GM23338 (cell line): ENCODE results near the gene DPYSL3. TPM values are rescaled to one million over a fixed set of nuclear protein-coding genes. Genes with fewer than 3 reads are reported as not detected.

ENCODE experiments used
- ATAC-seq: fragments of 200-7000 bp; cut with Tn5 transposase; 3 replicates; pipeline ENCODE4 v1.9.1; 2020
- DNase-seq: peaks from one replicate; pipeline ENCODE4 v3.0.0-alpha.2; 2015; ENCODE audit warnings: low spot score
- H2AFZ ChIP-seq: fragments of 200-600 bp; sonication (generic); 2 replicates; pipeline ENCODE4 v1.8.0; 2016; ENCODE audit warnings: antibody characterized with exemption, mild to moderate bottlenecking, moderate library complexity
- H3F3A ChIP-seq: fragments of 200-600 bp; sonication (generic); replicated peaks from 2 replicates; pipeline ENCODE4 v1.8.0; 2017; ENCODE audit warnings: antibody characterized with exemption, mixed run types, low read depth
- H3K27ac ChIP-seq: fragments of 200-600 bp; sonication (generic); 2 replicates; pipeline ENCODE4 v1.6.1; 2016; ENCODE audit warnings: low read depth
- H3K27me3 ChIP-seq: fragments of 200-600 bp; sonication (generic); 2 replicates; pipeline ENCODE4 v1.8.0; 2016; ENCODE audit warnings: mild to moderate bottlenecking, mixed run types, moderate library complexity; ENCODE audit not compliant: insufficient read depth
- H3K36me3 ChIP-seq: fragments of 200-600 bp; sonication (generic); 2 replicates; pipeline ENCODE4 v1.8.0; 2016; ENCODE audit warnings: mild to moderate bottlenecking; ENCODE audit not compliant: insufficient read depth
- H3K4me1 ChIP-seq: fragments of 200-600 bp; sonication (generic); 2 replicates; pipeline ENCODE4 v1.8.0; 2016; ENCODE audit warnings: mild to moderate bottlenecking, moderate library complexity; ENCODE audit not compliant: insufficient read depth
- H3K4me2 ChIP-seq: fragments of 200-600 bp; sonication (generic); 2 replicates; pipeline ENCODE4 v1.7.1; 2017; ENCODE audit warnings: mixed run types
- H3K4me3 ChIP-seq: fragments of 200-600 bp; sonication (generic); 2 replicates; pipeline ENCODE4 v1.6.1; 2016; ENCODE audit warnings: mixed run types
- H3K79me2 ChIP-seq: fragments of 200-600 bp; sonication (generic); replicated peaks from 2 replicates; pipeline ENCODE4 v1.8.0; 2017; ENCODE audit warnings: mild to moderate bottlenecking; ENCODE audit not compliant: insufficient read depth
- H3K9me2 ChIP-seq: fragments of 200-600 bp; sonication (generic); 2 replicates; pipeline ENCODE4 v1.8.0; 2017; ENCODE audit not compliant: insufficient read depth
- H4K20me1 ChIP-seq: fragments of 200-600 bp; sonication (generic); replicated peaks from 2 replicates; pipeline ENCODE4 v1.8.0; 2017; ENCODE audit warnings: mild to moderate bottlenecking; ENCODE audit not compliant: insufficient read depth
- H3K27ac Mint-ChIP-seq: 2 replicates; pipeline ENCODE4 v1.8.0; 2020; ENCODE audit warnings: inconsistent platforms, mild to moderate bottlenecking, moderate library complexity, mixed read lengths
- H3K27me3 Mint-ChIP-seq: 3 replicates; pipeline ENCODE4 v1.8.0; 2022; ENCODE audit warnings: low read depth, mild to moderate bottlenecking, moderate library complexity, mixed read lengths, inconsistent platforms; ENCODE audit not compliant: insufficient read depth, poor library complexity
- H3K36me3 Mint-ChIP-seq: 3 replicates; pipeline ENCODE4 v1.8.0; 2021; ENCODE audit warnings: low read depth, mild to moderate bottlenecking, inconsistent platforms, moderate library complexity, mixed read lengths
- H3K4me1 Mint-ChIP-seq: 3 replicates; pipeline ENCODE4 v1.8.0; 2020; ENCODE audit warnings: mild to moderate bottlenecking, inconsistent platforms, mixed read lengths
- H3K4me3 Mint-ChIP-seq: 3 replicates; pipeline ENCODE4 v1.8.0; 2021; ENCODE audit warnings: moderate library complexity, mild to moderate bottlenecking, inconsistent platforms, mixed read lengths
- H3K9me3 Mint-ChIP-seq: 3 replicates; pipeline ENCODE4 v1.8.0; 2020; ENCODE audit warnings: moderate library complexity, mild to moderate bottlenecking, inconsistent platforms, mixed read lengths
- CREB1 ChIP-seq: fragments of 250-450 bp; sonication (Bioruptor Pico); IDR thresholded peaks from 2 replicates; pipeline ENCODE4 v1.5.0; 2020; ENCODE audit warnings: low read depth, mild to moderate bottlenecking, moderate library complexity
- CTCF ChIP-seq, 2 experiments: fragments of 200-600 bp in 1 of 2; sonication (generic) in 1 of 2; conservative IDR thresholded peaks; 2 replicates each; pipeline versions ENCODE4 v1.5.1 to v1.6.1; 2016 to 2017; ENCODE audit warnings: antibody characterized with exemption in 2 of 2, low read depth in 2 of 2, mild to moderate bottlenecking in 2 of 2, moderate library complexity in 1 of 2
- ETS1 ChIP-seq: IDR thresholded peaks from 2 replicates; pipeline ENCODE4 v1.6.1; 2016; ENCODE audit warnings: antibody characterized with exemption
- EZH2 ChIP-seq: fragments of 200-600 bp; sonication (generic); IDR thresholded peaks from one replicate; pipeline ENCODE4 v1.8.0; 2017; ENCODE audit warnings: antibody characterized with exemption, mild to moderate bottlenecking, low read depth; ENCODE audit not compliant: unreplicated experiment
- EZH2phosphoT487 ChIP-seq: fragments of 200-600 bp; sonication (generic); IDR thresholded peaks from one replicate; pipeline ENCODE4 v1.8.1; 2018; ENCODE audit warnings: antibody characterized with exemption; ENCODE audit not compliant: unreplicated experiment
- JUNB ChIP-seq: IDR thresholded peaks from one replicate; pipeline ENCODE4 v1.6.1; 2016; ENCODE audit warnings: antibody characterized with exemption; ENCODE audit not compliant: unreplicated experiment
- NANOG ChIP-seq: IDR thresholded peaks from 2 replicates; pipeline ENCODE4 v1.6.1; 2016; ENCODE audit warnings: antibody characterized with exemption, borderline replicate concordance
- POLR2AphosphoS5 ChIP-seq: IDR thresholded peaks from 2 replicates; pipeline ENCODE4 v1.6.1; 2016; ENCODE audit warnings: antibody characterized with exemption, low read depth
- REST ChIP-seq: IDR thresholded peaks from one replicate; pipeline ENCODE4 v1.6.1; 2018; ENCODE audit warnings: antibody characterized with exemption; ENCODE audit not compliant: unreplicated experiment
- STAT1 ChIP-seq: IDR thresholded peaks from one replicate; pipeline ENCODE4 v1.6.1; 2016; ENCODE audit warnings: antibody characterized with exemption; ENCODE audit not compliant: unreplicated experiment
- ZNF114 ChIP-seq: fragments of 250-450 bp; sonication (Bioruptor Pico); IDR thresholded peaks from 2 replicates; pipeline ENCODE4 v1.5.0; 2020; ENCODE audit warnings: mild to moderate bottlenecking, moderate library complexity
- ZNF331 ChIP-seq: fragments of 250-450 bp; sonication (Bioruptor Pico); IDR thresholded peaks from 2 replicates; pipeline ENCODE4 v1.5.0; 2020; ENCODE audit warnings: low read depth, mild to moderate bottlenecking, moderate library complexity
- ZNF462 ChIP-seq: fragments of 250-450 bp; sonication (Bioruptor Pico); IDR thresholded peaks from 2 replicates; pipeline ENCODE4 v1.5.0; 2020; ENCODE audit warnings: mild to moderate bottlenecking, moderate library complexity
- polyA plus RNA-seq: library from polyadenylated mRNA; unstranded; fragments of >200 nt; fragmentation: Nextera tagmentation; extraction: Ambion mirVana; gene quantifications from 2 replicates; pipeline ENCODE4 v1.2.1, GENCODE V29; 2016
- total RNA-seq: library from RNA; depleted of rRNA; stranded (reverse); fragments of >200 nt; shearing (Covaris generic); gene quantifications from 2 replicates; pipeline ENCODE4 v1.2.3, GENCODE V29; 2014

DPYSL3 gene
- total and polyA plus RNA-seq, 2 experiments from 2014 or later: 97.6 to 455 TPM

- no peaks in the 10 kb centered on the region; the same call in none of the 2 replicates for H3F3A ChIP-seq
- no peaks in the 10 kb centered on the region for H3K27me3 Mint-ChIP-seq
- H3K27me3 ChIP-seq: no peaks in the 10 kb centered on the region
- no peak overlapping the region for H3K27ac ChIP-seq
- no peaks in the 10 kb centered on the region for H4K20me1 ChIP-seq
- no peak for TF ChIP-seq EZH2phosphoT487
- TF ChIP-seq JUNB: no peak
- TF ChIP-seq CREB1: no peak
- TF ChIP-seq NANOG: no peak
- no peak for TF ChIP-seq CTCF (conservative IDR thresholded peaks at IDR 0.05; ENCODE audit: low read depth in 2 of 2)
- TF ChIP-seq STAT1: no peak
- TF ChIP-seq ZNF331 (CRISPR knock-in tag): no peak
- no peak for TF ChIP-seq ETS1
- TF ChIP-seq REST: no peak
- no peak for TF ChIP-seq POLR2AphosphoS5
- no peak for TF ChIP-seq ZNF462
- TF ChIP-seq ZNF114 (CRISPR knock-in tag): no peak
- no peak for TF ChIP-seq EZH2
- DNase-seq (no peak), ATAC-seq (no peak)
- no peaks in the 10 kb centered on the region for H3K9me2 ChIP-seq
- H3K4me3 ChIP-seq: no peak overlapping the region
- peaks cover 65% of the 10 kb centered on the region for H3K4me1 ChIP-seq
- no peak overlapping the region for H2AFZ ChIP-seq
- H3K4me2 ChIP-seq: 0 out of 2 replicates have a peak overlapping the region, but pooled peaks have one; percentile 33
- H3K36me3 ChIP-seq: no peaks in the 10 kb centered on the region
- no peaks in the 10 kb centered on the region for H3K9me3 Mint-ChIP-seq
- no peak overlapping the region for H3K4me3 Mint-ChIP-seq
- no peak overlapping the region for H3K27ac Mint-ChIP-seq
- no peaks in the 10 kb centered on the region; the same call in 2 of the 3 replicates for H3K36me3 Mint-ChIP-seq
- peaks cover 51% of the 10 kb centered on the region for H3K4me1 Mint-ChIP-seq
- peaks cover 85% of the 10 kb centered on the region for H3K79me2 ChIP-seq
These were observed 30.4 kb downstream of the DPYSL3 start for GRCh38 chr5:147479444-147479843.
